ENCODE results near the gene EXOC3L4.

Gene EXOC3L4

GRCh38 chr14:103136388-103137271 is 42.1 kb downstream of the EXOC3L4 start:
- peaks cover 3% of the 10 kb centered on the region for H3K9me3 Mint-ChIP-seq
- no peak for ATAC-seq
- H3K27me3 Mint-ChIP-seq, result peaks cover 23% of the 10 kb centered on the region
- H3K4me1 Mint-ChIP-seq, result peaks cover 25% of the 10 kb centered on the region
- no peak overlapping the region for H3K4me3 Mint-ChIP-seq
- H3K36me3 Mint-ChIP-seq, result no peaks in the 10 kb centered on the region
- H3K27ac Mint-ChIP-seq, result no peak overlapping the region

- H3K27me3 Mint-ChIP-seq, result peaks cover 30% of the 10 kb centered on the region
- no peaks in the 10 kb centered on the region for H3K36me3 Mint-ChIP-seq
- H3K27ac Mint-ChIP-seq, result no peak overlapping the region
- H3K4me1 Mint-ChIP-seq, result peaks cover 26% of the 10 kb centered on the region
- ATAC-seq, result no peak
- H3K9me3 Mint-ChIP-seq, result peaks cover 3% of the 10 kb centered on the region
- no peak overlapping the region for H3K4me3 Mint-ChIP-seq
Observed at GRCh38 chr14:103137689-103138300, 43.3 kb downstream of the EXOC3L4 start.

GRCh38 chr14:103138301-103139131 is 44.0 kb downstream of the EXOC3L4 start:
- Mint-ChIP-seq H3K36me3 (no peaks in the 10 kb centered on the region), H3K4me3 (no peak overlapping the region), H3K27ac (no peak overlapping the region), H3K27me3 (peaks cover 38% of the 10 kb centered on the region), H3K4me1 (peaks cover 26% of the 10 kb centered on the region), H3K9me3 (peaks cover 3% of the 10 kb centered on the region)
- ATAC-seq, result no peak

- H3K4me3 Mint-ChIP-seq, result no peak overlapping the region
- H3K27me3 Mint-ChIP-seq, result peaks cover 46% of the 10 kb centered on the region
- H3K4me1 Mint-ChIP-seq, result peaks cover 26% of the 10 kb centered on the region
- ATAC-seq, result no peak
- H3K36me3 Mint-ChIP-seq, result no peaks in the 10 kb centered on the region
- peak overlapping the region; percentile 70 for H3K27ac Mint-ChIP-seq
- H3K9me3 Mint-ChIP-seq, result peaks cover 3% of the 10 kb centered on the region
Observed at GRCh38 chr14:103139132-103140025, 44.9 kb downstream of the EXOC3L4 start.

- Mint-ChIP-seq H3K4me1 (peaks cover 26% of the 10 kb centered on the region), H3K4me3 (peak overlapping the region; percentile 45), H3K36me3 (no peaks in the 10 kb centered on the region), H3K9me3 (peaks cover 3% of the 10 kb centered on the region), H3K27me3 (peaks cover 51% of the 10 kb centered on the region), H3K27ac (peak overlapping the region; percentile 70)
- ATAC-seq, result peak; percentile 92
Observed at GRCh38 chr14:103140316-103141109, 46.0 kb downstream of the EXOC3L4 start.

GRCh38 chr14:103141117-103141796 is 46.7 kb downstream of the EXOC3L4 start:
- ATAC-seq, result peak; percentile 4
- peak overlapping the region; percentile 70 for H3K27ac Mint-ChIP-seq
- peaks cover 58% of the 10 kb centered on the region for H3K27me3 Mint-ChIP-seq

GRCh38 chr14:103142026-103142425 is 47.5 kb downstream of the EXOC3L4 start:
- H3K27me3 Mint-ChIP-seq, result peaks cover 66% of the 10 kb centered on the region
- no peak overlapping the region for H3K27ac Mint-ChIP-seq
- peaks cover 26% of the 10 kb centered on the region for H3K4me1 Mint-ChIP-seq
- peaks cover 3% of the 10 kb centered on the region for H3K9me3 Mint-ChIP-seq
- H3K4me3 Mint-ChIP-seq, result no peak overlapping the region
- no peak for ATAC-seq
- no peaks in the 10 kb centered on the region for H3K36me3 Mint-ChIP-seq

More at GRCh38 chr14:103141117-103141796, 46.7 kb downstream of the EXOC3L4 start:
- peak overlapping the region; percentile 45 for H3K4me3 Mint-ChIP-seq
- peaks cover 26% of the 10 kb centered on the region for H3K4me1 Mint-ChIP-seq
- H3K36me3 Mint-ChIP-seq, result no peaks in the 10 kb centered on the region
- H3K9me3 Mint-ChIP-seq, result peaks cover 3% of the 10 kb centered on the region

GRCh38 chr14:103142721-103143302 is 48.3 kb downstream of the EXOC3L4 start:
- no peaks in the 10 kb centered on the region for H3K36me3 Mint-ChIP-seq
- no peak overlapping the region for H3K27ac Mint-ChIP-seq
- peaks cover 3% of the 10 kb centered on the region for H3K9me3 Mint-ChIP-seq
- H3K27me3 Mint-ChIP-seq, result peaks cover 68% of the 10 kb centered on the region
- no peak for ATAC-seq
- H3K4me1 Mint-ChIP-seq, result peaks cover 26% of the 10 kb centered on the region
- H3K4me3 Mint-ChIP-seq, result no peak overlapping the region

- H3K4me1 Mint-ChIP-seq, result peaks cover 26% of the 10 kb centered on the region
- no peak overlapping the region for H3K4me3 Mint-ChIP-seq
Observed at GRCh38 chr14:103143506-103143905, 49.0 kb downstream of the EXOC3L4 start.

GRCh38 chr14:103144085-103144484 is 49.6 kb downstream of the EXOC3L4 start:
- H3K36me3 Mint-ChIP-seq, result no peaks in the 10 kb centered on the region
- ATAC-seq, result no peak
- H3K4me3 Mint-ChIP-seq, result no peak overlapping the region
- peaks cover 3% of the 10 kb centered on the region for H3K9me3 Mint-ChIP-seq
- H3K27ac Mint-ChIP-seq, result no peak overlapping the region
- H3K4me1 Mint-ChIP-seq, result peaks cover 26% of the 10 kb centered on the region
- H3K27me3 Mint-ChIP-seq, result peaks cover 75% of the 10 kb centered on the region

More at GRCh38 chr14:103143506-103143905, 49.0 kb downstream of the EXOC3L4 start:
- Mint-ChIP-seq H3K36me3 (no peaks in the 10 kb centered on the region), H3K27me3 (peaks cover 72% of the 10 kb centered on the region), H3K27ac (no peak overlapping the region), H3K9me3 (peaks cover 3% of the 10 kb centered on the region)
- no peak for ATAC-seq

GRCh38 chr14:103146141-103146709 is 51.7 kb downstream of the EXOC3L4 start:
- Mint-ChIP-seq H3K4me3 (no peak overlapping the region), H3K9me3 (no peaks in the 10 kb centered on the region), H3K4me1 (peaks cover 5% of the 10 kb centered on the region), H3K36me3 (no peaks in the 10 kb centered on the region), H3K27ac (no peak overlapping the region), H3K27me3 (peaks cover 70% of the 10 kb centered on the region)
- no peak for ATAC-seq

- no peak overlapping the region for H3K27ac Mint-ChIP-seq
- H3K4me3 Mint-ChIP-seq, result no peak overlapping the region
Observed at GRCh38 chr14:103149351-103150237, 55.1 kb downstream of the EXOC3L4 start.

More at GRCh38 chr14:103149351-103150237, 55.1 kb downstream of the EXOC3L4 start:
- ATAC-seq, result no peak
- H3K4me1 Mint-ChIP-seq, result no peaks in the 10 kb centered on the region
- H3K9me3 Mint-ChIP-seq, result no peaks in the 10 kb centered on the region
- no peaks in the 10 kb centered on the region for H3K36me3 Mint-ChIP-seq
- H3K27me3 Mint-ChIP-seq, result peaks cover 45% of the 10 kb centered on the region
